KMS-11 (cell line): ENCODE measurements around the gene CAMKK2.
"Not testable (repeated sequence)": the region's sequence is repeated elsewhere in the genome, so short reads cannot be mapped to it uniquely, and the experiment has no call there.

Source experiments
- H2AFZ ChIP-seq: fragments of 200-600 bp; sonication (generic); 2 replicates; pipeline ENCODE4 v1.6.1; 2016; ENCODE audit warnings: antibody characterized with exemption, mixed run types, low read depth
- H3K27ac ChIP-seq: fragments of 200-600 bp; sonication (generic); 2 replicates; pipeline ENCODE4 v1.6.1; 2016; ENCODE audit warnings: mild to moderate bottlenecking, mixed run types
- H3K27me3 ChIP-seq: fragments of 200-600 bp; sonication (generic); 2 replicates; pipeline ENCODE4 v1.6.1; 2017; ENCODE audit warnings: mild to moderate bottlenecking, low read depth, mixed run types, moderate library complexity; ENCODE audit not compliant: insufficient read depth
- H3K36me3 ChIP-seq: fragments of 200-600 bp; sonication (generic); 2 replicates; pipeline ENCODE4 v1.6.1; 2017; ENCODE audit warnings: mild to moderate bottlenecking, mixed run types; ENCODE audit not compliant: insufficient read depth
- H3K4me1 ChIP-seq: fragments of 200-600 bp; sonication (generic); 2 replicates; pipeline ENCODE4 v1.6.1; 2016; ENCODE audit warnings: mild to moderate bottlenecking, low read depth, mixed run types; ENCODE audit not compliant: poor library complexity, severe bottlenecking
- H3K4me2 ChIP-seq: fragments of 200-600 bp; sonication (generic); 2 replicates; pipeline ENCODE4 v1.7.0; 2016; ENCODE audit warnings: mild to moderate bottlenecking, mixed run types
- H3K4me3 ChIP-seq: fragments of 200-600 bp; sonication (generic); IDR thresholded peaks from 2 replicates; pipeline ENCODE4 v1.6.1; 2017; ENCODE audit warnings: low read depth, low read length, mixed read lengths; ENCODE audit not compliant: insufficient read depth
- H3K79me2 ChIP-seq: fragments of 200-600 bp; sonication (generic); 2 replicates; pipeline ENCODE4 v1.6.1; 2016; ENCODE audit warnings: low read depth, mixed run types; ENCODE audit not compliant: insufficient read depth
- H3K9ac ChIP-seq: fragments of 200-600 bp; sonication (generic); 2 replicates; pipeline ENCODE4 v1.6.1; 2016; ENCODE audit warnings: mild to moderate bottlenecking, mixed run types
- H4K20me1 ChIP-seq: fragments of 200-600 bp; sonication (generic); 2 replicates; pipeline ENCODE4 v1.6.1; 2016; ENCODE audit warnings: mild to moderate bottlenecking, mixed run types; ENCODE audit not compliant: insufficient read depth
- TF ChIP-seq, protein P1 (sequence below): fragments of 200-600 bp; sonication (generic); conservative IDR thresholded peaks from 2 replicates; pipeline ENCODE4 v1.6.1; 2017; ENCODE audit warnings: low read depth, mild to moderate bottlenecking, antibody characterized with exemption, low read length, moderate library complexity, mixed read lengths

CAMKK2 gene

DNA sequence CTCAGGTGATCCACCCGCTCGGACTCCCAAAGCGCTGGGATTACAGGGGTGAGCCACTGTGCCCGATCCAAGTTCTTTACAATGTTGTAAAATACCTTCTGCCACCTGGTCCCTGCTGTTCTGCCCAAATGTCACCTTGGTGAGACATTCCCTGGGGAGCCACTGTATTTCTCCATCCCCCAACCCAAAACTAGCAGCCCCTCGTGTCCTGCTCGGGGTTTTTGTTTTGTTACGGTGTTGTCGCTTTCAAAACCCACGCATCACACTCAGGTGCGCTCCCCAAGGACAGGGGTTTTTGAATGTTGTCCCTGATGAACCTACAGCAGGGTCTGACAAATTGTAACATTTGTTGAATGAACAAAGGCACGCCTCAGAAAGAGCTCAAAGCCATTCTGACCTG is 37.4 kb downstream of the CAMKK2 start:
- no peak overlapping the region for H2AFZ ChIP-seq
- no peaks in the 10 kb centered on the region for H3K36me3 ChIP-seq
- H3K9ac ChIP-seq, result no peak overlapping the region
- H3K4me3 ChIP-seq, result no peak overlapping the region
- H3K27ac ChIP-seq, result peak overlapping the region; percentile 13; the same call in 1 of the 2 replicates
- H3K79me2 ChIP-seq, result no peaks in the 10 kb centered on the region
- TF ChIP-seq, protein P1, sequence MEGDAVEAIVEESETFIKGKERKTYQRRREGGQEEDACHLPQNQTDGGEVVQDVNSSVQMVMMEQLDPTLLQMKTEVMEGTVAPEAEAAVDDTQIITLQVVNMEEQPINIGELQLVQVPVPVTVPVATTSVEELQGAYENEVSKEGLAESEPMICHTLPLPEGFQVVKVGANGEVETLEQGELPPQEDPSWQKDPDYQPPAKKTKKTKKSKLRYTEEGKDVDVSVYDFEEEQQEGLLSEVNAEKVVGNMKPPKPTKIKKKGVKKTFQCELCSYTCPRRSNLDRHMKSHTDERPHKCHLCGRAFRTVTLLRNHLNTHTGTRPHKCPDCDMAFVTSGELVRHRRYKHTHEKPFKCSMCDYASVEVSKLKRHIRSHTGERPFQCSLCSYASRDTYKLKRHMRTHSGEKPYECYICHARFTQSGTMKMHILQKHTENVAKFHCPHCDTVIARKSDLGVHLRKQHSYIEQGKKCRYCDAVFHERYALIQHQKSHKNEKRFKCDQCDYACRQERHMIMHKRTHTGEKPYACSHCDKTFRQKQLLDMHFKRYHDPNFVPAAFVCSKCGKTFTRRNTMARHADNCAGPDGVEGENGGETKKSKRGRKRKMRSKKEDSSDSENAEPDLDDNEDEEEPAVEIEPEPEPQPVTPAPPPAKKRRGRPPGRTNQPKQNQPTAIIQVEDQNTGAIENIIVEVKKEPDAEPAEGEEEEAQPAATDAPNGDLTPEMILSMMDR, result no peak
- no peak overlapping the region for H3K4me2 ChIP-seq
- peaks cover 25% of the 10 kb centered on the region for H3K4me1 ChIP-seq
- H3K27me3 ChIP-seq, result no peaks in the 10 kb centered on the region
- no peaks in the 10 kb centered on the region for H4K20me1 ChIP-seq

DNA sequence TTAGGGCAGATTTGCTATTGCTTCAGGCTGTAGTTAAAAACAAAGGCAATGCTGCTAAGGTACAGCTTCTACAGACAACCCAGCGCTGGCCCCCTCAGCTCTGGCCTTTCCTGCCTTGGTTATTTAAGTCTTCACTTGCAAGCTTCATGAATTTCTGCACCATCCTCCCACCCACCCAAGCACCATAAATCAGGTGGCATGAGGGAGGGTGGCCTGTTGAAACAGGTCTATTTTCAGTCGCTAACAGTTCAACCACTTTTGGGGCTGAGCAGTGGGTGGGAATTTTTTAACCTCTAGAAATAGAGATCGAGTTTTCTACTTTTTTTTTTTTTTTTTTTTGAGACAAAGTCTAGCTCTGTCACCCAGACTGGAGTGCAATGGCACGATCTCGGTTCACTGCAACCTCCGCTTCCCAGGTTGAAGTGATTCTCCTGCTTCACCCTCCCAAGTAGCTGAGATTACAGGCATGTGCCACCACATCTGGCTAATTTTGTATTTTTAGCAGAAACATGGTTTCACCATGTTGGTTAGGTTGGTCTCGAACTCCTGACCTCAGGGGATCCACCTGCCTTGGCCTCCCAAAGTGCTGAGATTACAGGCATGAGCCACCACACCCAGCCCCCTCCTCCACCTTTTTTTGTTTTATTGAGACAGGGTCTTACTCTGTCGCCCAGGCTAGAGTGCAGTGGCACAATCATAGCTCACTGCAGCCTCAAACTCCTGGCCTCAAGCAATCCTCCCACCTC is 38.6 kb downstream of the CAMKK2 start:
- H3K27me3 ChIP-seq, H3K4me2 ChIP-seq, H3K9ac ChIP-seq, H3K36me3 ChIP-seq, H4K20me1 ChIP-seq, H3K4me3 ChIP-seq, H2AFZ ChIP-seq, H3K79me2 ChIP-seq: not testable (repeated sequence)
- peaks cover 32% of the 10 kb centered on the region for H3K4me1 ChIP-seq
- H3K27ac ChIP-seq, result peak overlapping the region; percentile 26; the same call in 1 of the 2 replicates

DNA sequence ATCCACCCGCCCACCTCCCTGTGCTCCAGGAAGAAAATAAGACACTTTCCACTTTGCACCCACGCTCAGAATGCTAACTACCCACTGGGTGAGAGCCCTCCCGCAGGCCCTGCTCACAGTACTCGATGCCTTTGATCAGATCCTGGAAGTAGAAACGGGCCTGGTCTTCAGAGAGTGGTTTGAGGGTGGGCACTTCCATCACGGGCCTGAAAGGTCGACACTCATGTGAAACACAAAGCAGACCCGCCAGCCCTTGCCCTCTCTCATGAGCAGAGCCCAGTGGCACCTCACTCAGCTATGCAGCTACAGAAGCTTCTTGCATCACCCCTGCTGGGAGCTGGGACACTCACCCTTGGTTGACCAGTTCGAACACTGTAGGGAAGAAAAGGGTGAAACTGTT is 41.1 kb downstream of the CAMKK2 start:
- Histone ChIP-seq H3K4me1 (peaks cover 32% of the 10 kb centered on the region), H3K36me3 (no peaks in the 10 kb centered on the region), H3K79me2 (no peaks in the 10 kb centered on the region), H3K27ac (no peak overlapping the region), H3K4me2 (no peak overlapping the region), H4K20me1 (no peaks in the 10 kb centered on the region), H3K4me3 (no peak overlapping the region), H3K27me3 (no peaks in the 10 kb centered on the region), H3K9ac (no peak overlapping the region), H2AFZ (no peak overlapping the region)
- TF ChIP-seq, protein P1, result no peak

DNA sequence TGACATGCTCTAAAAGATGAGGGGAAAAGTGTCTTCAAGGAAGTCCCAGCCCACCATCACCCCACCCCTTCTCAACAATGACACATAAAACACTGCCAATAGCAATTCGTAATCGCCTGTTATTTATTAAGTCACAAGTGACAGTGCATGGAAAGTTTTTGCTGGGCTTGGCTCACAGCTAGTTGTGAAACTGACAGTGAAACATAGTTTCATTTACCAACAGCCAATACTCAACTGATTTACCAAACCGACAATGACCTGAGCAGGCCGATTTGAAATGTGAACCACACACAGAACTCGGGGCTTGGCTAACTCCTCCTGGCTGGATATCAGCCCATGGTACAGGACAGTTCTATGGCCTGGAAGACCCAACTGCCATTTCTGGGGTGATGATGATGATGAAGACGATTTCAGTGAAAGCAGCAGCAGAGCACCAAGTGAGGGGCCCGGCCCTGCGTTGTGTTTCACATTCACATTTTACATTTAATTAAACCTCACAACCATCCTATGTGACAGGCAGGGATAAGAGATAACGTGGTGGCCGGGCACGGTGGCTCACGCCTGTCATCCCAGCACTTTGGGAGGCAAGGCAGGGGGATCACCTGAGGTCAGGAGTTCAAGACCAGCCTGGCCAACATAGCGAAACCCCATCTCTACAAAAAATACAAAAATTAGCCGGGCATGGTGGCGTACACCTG is 42.7 kb downstream of the CAMKK2 start:
- no peak overlapping the region for H3K27ac ChIP-seq
- no peaks in the 10 kb centered on the region for H3K36me3 ChIP-seq
- H3K4me2 ChIP-seq, result no peak overlapping the region
- no peak overlapping the region for H2AFZ ChIP-seq
- H3K9ac ChIP-seq, result no peak overlapping the region
- H3K27me3 ChIP-seq, result no peaks in the 10 kb centered on the region
- no peaks in the 10 kb centered on the region for H3K79me2 ChIP-seq
- peaks cover 23% of the 10 kb centered on the region for H3K4me1 ChIP-seq
- no peaks in the 10 kb centered on the region for H4K20me1 ChIP-seq
- TF ChIP-seq, protein P1, result no peak
- H3K4me3 ChIP-seq, result no peak overlapping the region
